CD4-positive, CD25-positive, alpha-beta regulatory T cell (primary cell): ENCODE measurements around the gene MSI2. TPM values are rescaled to one million over a fixed set of nuclear protein-coding genes. Genes with fewer than 3 reads are reported as not detected.

Experiments
- ATAC-seq, 2 donors: fragments of 150-1000 bp; cut with Tn5 transposase; one replicate each; pipeline ENCODE4 v1.10.0; 2021; ENCODE audit warnings: low read depth in 2 of 2, moderate number of reproducible peaks in 2 of 2, moderate library complexity in 1 of 2
- DNase-seq, 3 donors: peaks; one replicate each; pipeline versions ENCODE4 v3.0.0 to v3.0.0-alpha.2; 2012 to 2022; ENCODE audit warnings: mixed read lengths in 1 of 3
- H3K27ac ChIP-seq: one replicate; pipeline ENCODE4 v1.7.0; 2013; ENCODE audit warnings: mild to moderate bottlenecking, low read length; ENCODE audit not compliant: insufficient read depth, poor library complexity, severe bottlenecking
- H3K27me3 ChIP-seq: one replicate; pipeline ENCODE4 v1.7.0; 2013; ENCODE audit warnings: low read length; ENCODE audit not compliant: control insufficient read depth, insufficient read depth
- H3K36me3 ChIP-seq: one replicate; pipeline ENCODE4 v1.7.0; 2013; ENCODE audit warnings: mild to moderate bottlenecking, low read length, moderate library complexity; ENCODE audit not compliant: control insufficient read depth, insufficient read depth
- H3K4me1 ChIP-seq: 2 replicates; pipeline ENCODE4 v1.7.0; 2013; ENCODE audit warnings: mild to moderate bottlenecking, low read length; ENCODE audit not compliant: insufficient read depth, control insufficient read depth, poor library complexity, severe bottlenecking
- H3K4me3 ChIP-seq: one replicate; pipeline ENCODE4 v1.7.0; 2013; ENCODE audit warnings: low read depth, mild to moderate bottlenecking, low read length, moderate library complexity
- H3K9me3 ChIP-seq, 2 experiments: 1 replicate in 1 of 2; 2 replicates in 1 of 2; pipeline ENCODE4 v1.7.0; 2013; ENCODE audit warnings: low read length in 2 of 2, mild to moderate bottlenecking in 1 of 2, moderate library complexity in 1 of 2; ENCODE audit not compliant: control insufficient read depth in 2 of 2
- H3K27ac Mint-ChIP-seq, 3 donors: one replicate each; pipeline ENCODE4 v1.8.0; 2020 to 2022; ENCODE audit warnings: mild to moderate bottlenecking in 3 of 3, mixed read lengths in 3 of 3, moderate library complexity in 2 of 3
- H3K27me3 Mint-ChIP-seq: one replicate; pipeline ENCODE4 v1.8.0; 2022; ENCODE audit warnings: mild to moderate bottlenecking, mixed read lengths
- H3K36me3 Mint-ChIP-seq: one replicate; pipeline ENCODE4 v1.8.0; 2020; ENCODE audit warnings: mixed read lengths
- H3K4me1 Mint-ChIP-seq, 4 donors: one replicate each; pipeline ENCODE4 v1.8.0; 2020 to 2022; ENCODE audit warnings: mixed read lengths in 4 of 4, mild to moderate bottlenecking in 1 of 4
- H3K4me3 Mint-ChIP-seq, 4 donors: one replicate each; pipeline ENCODE4 v1.8.0; 2020 to 2022; ENCODE audit warnings: mild to moderate bottlenecking in 4 of 4, mixed read lengths in 4 of 4, moderate library complexity in 3 of 4
- H3K9me3 Mint-ChIP-seq, 7 donors: one replicate each; pipeline ENCODE4 v1.8.0; 2020 to 2022; ENCODE audit warnings: mixed read lengths in 7 of 7, mild to moderate bottlenecking in 3 of 7, moderate library complexity in 2 of 7
- polyA plus RNA-seq, 4 donors: library from polyadenylated mRNA; unstranded; fragments of 300-500 nt; fragmentation: Illumina TruSeq; gene quantifications; one replicate each; pipeline ENCODE4 v1.2.3, GENCODE V29; 2021
- total RNA-seq: library from RNA; stranded (reverse); gene quantifications from one replicate; pipeline ENCODE4 v1.2.3, GENCODE V29; 2022

The MSI2 gene
- total and polyA plus RNA-seq, 5 donors from 2014 or later = 3.2 to 177 (median 3.4) TPM

DNA sequence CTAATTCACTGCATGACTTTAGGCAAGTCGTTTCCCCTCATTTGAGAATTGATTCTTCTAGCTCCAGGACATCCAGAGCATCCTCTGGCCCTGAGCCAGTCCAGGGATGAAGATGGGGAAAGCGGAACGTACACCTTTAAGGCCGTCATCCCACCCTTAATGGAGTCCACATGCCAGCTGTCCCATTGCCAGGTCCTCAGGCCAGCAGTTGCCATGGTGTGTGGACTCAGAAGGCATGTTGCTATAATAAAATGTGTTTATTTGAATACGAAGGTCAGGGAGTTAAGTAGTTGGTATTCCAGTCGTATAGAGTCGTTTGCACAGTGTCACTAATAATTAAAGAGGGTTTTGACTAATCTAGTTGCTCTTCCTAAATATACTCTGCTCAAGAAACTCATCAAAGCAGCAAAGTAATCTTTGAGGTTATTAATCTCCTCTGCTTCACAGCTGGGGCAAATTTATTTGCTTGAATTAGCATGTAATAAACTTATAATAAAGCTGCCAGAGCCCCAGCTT, 458.4 kb downstream of the MSI2 start:
- Histone ChIP-seq H3K27me3 (peaks cover 13% of the 10 kb centered on the region), H3K4me1 (no peaks in the 10 kb centered on the region), H3K9me3 (no peaks in the 10 kb centered on the region), H3K4me3 (no peak overlapping the region), H3K27ac (no peak overlapping the region), H3K36me3 (no peaks in the 10 kb centered on the region)
- ATAC-seq = no peak
- H3K4me3 Mint-ChIP-seq = no peak overlapping the region
- no peaks in the 10 kb centered on the region for H3K36me3 Mint-ChIP-seq
- DNase-seq = no peak
- peaks cover 0 to 6% (median 2%) of the 10 kb centered on the region in 7 donors for H3K9me3 Mint-ChIP-seq
- H3K27ac Mint-ChIP-seq = no peak overlapping the region
- no peaks in the 10 kb centered on the region for H3K4me1 Mint-ChIP-seq
- H3K27me3 Mint-ChIP-seq = peaks cover 41% of the 10 kb centered on the region

DNA sequence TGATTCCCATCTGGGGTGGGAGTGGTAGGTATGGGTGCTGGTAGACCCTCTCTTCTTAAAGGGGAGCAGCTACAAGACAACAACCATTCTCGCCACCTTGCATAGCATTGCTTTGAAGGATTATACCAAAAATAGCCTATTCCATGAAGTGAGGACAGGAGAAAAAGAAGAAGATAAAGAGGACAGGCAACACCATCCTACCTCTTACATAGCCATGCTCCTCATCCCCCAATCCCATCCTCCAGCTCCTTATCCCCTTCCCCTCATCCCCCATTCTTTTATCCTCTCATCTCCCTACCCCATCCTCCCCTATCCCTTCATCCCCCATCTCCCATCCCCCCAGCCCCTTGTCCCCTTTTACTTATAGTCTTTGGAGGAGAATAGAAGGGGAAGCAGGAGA, 459.7 kb downstream of the MSI2 start:
- Histone ChIP-seq H3K36me3 (no peaks in the 10 kb centered on the region), H3K4me1 (no peaks in the 10 kb centered on the region), H3K27me3 (peaks cover 13% of the 10 kb centered on the region), H3K27ac (no peak overlapping the region), H3K4me3 (no peak overlapping the region), H3K9me3 (no peaks in the 10 kb centered on the region)
- ATAC-seq = no peak
- no peaks in the 10 kb centered on the region for H3K4me1 Mint-ChIP-seq
- no peak overlapping the region for H3K4me3 Mint-ChIP-seq
- H3K27me3 Mint-ChIP-seq = peaks cover 43% of the 10 kb centered on the region
- H3K36me3 Mint-ChIP-seq = no peaks in the 10 kb centered on the region
- no peak for DNase-seq
- no peak overlapping the region for H3K27ac Mint-ChIP-seq
- peaks cover 0 to 3% (median 0%) of the 10 kb centered on the region in 7 donors for H3K9me3 Mint-ChIP-seq

DNA sequence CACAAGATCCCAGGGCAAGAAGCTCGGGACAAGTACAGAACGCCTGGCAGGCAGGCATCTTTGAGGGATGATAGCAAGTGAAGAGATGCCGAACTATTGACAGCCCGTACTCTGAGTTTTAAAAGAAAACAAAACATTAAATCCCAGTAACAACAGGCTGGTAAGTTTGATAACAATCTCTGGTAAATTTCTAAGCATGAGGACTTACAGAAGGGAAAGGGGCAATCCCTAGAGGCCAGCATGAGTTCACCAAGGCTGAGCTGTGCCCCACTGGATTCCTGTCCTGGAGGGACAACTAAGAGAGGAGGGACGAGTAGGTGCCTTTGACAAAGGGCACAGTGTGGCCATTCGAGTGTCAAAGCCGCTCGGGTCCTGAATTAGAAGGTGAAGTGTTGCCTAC, 462.6 kb downstream of the MSI2 start:
- H3K9me3 Mint-ChIP-seq = peaks cover 0 to 1% (median 0%) of the 10 kb centered on the region in 7 donors
- H3K4me1 Mint-ChIP-seq = no peaks in the 10 kb centered on the region
- DNase-seq (no peak), ATAC-seq (no peak)
- H3K36me3 ChIP-seq = no peaks in the 10 kb centered on the region
- H3K27ac Mint-ChIP-seq = no peak overlapping the region
- H3K27me3 ChIP-seq = peaks cover 3% of the 10 kb centered on the region
- H3K27me3 Mint-ChIP-seq = peaks cover 44% of the 10 kb centered on the region
- no peaks in the 10 kb centered on the region for H3K9me3 ChIP-seq
- H3K4me3 Mint-ChIP-seq = no peak overlapping the region
- no peak overlapping the region for H3K4me3 ChIP-seq
- H3K4me1 ChIP-seq = no peaks in the 10 kb centered on the region
- no peak overlapping the region for H3K27ac ChIP-seq
- no peaks in the 10 kb centered on the region for H3K36me3 Mint-ChIP-seq

DNA sequence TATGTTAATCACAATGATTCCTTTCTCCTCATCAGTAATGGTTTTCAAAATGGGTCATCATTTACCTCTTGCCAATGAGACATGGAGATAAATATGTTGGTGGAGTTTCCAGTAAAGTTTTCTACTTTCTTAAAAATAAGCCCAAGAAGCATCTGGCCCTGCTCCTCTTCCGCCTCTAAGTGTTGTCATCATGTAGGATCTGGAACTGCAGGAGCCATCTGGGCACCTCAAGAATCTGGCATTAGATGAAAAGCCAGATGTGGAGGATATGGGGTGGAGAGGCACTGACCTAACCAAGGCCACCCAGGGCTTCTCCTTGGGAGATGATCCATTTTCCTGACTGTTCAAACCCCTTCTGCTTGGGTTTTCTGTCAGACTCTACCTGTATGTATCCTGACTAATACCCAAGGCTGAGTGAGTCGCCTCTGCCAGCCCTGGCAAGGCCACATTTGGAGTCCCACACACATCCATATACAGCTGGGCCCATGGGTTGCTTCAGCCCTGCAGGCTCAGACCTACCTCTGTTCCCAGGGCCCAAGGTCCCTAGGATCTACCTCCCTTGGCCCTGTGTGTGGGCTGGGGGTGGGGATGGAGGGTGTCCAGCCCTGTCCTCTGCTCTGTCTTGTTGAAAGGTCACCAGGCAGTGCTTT, 464.2 kb downstream of the MSI2 start:
- no peak overlapping the region for H3K4me3 ChIP-seq
- no peaks in the 10 kb centered on the region for H3K9me3 ChIP-seq
- no peaks in the 10 kb centered on the region for H3K4me1 ChIP-seq
- DNase-seq (no peak), ATAC-seq (no peak)
- no peak overlapping the region for H3K27ac Mint-ChIP-seq
- H3K27ac ChIP-seq = no peak overlapping the region
- no peaks in the 10 kb centered on the region for H3K36me3 ChIP-seq
- H3K9me3 Mint-ChIP-seq = peaks cover 0 to 1% (median 0%) of the 10 kb centered on the region in 7 donors
- H3K4me1 Mint-ChIP-seq = no peaks in the 10 kb centered on the region
- H3K27me3 Mint-ChIP-seq = peaks cover 35% of the 10 kb centered on the region
- no peak overlapping the region for H3K4me3 Mint-ChIP-seq
- no peaks in the 10 kb centered on the region for H3K36me3 Mint-ChIP-seq
- peaks cover 1% of the 10 kb centered on the region for H3K27me3 ChIP-seq

- Mint-ChIP-seq H3K9me3 (no peaks in the 10 kb centered on the region), H3K4me1 (no peaks in the 10 kb centered on the region), H3K4me3 (no peak overlapping the region), H3K27ac (no peak overlapping the region), H3K27me3 (peaks cover 27% of the 10 kb centered on the region), H3K36me3 (no peaks in the 10 kb centered on the region)
- ATAC-seq (no peak), DNase-seq (no peak)
- Histone ChIP-seq H3K27ac (no peak overlapping the region), H3K4me1 (no peaks in the 10 kb centered on the region), H3K27me3 (no peaks in the 10 kb centered on the region), H3K36me3 (no peaks in the 10 kb centered on the region), H3K4me3 (no peak overlapping the region), H3K9me3 (no peaks in the 10 kb centered on the region)
These were observed 465.8 kb downstream of the MSI2 start for GRCh38 chr17:57721967-57722703.

DNA sequence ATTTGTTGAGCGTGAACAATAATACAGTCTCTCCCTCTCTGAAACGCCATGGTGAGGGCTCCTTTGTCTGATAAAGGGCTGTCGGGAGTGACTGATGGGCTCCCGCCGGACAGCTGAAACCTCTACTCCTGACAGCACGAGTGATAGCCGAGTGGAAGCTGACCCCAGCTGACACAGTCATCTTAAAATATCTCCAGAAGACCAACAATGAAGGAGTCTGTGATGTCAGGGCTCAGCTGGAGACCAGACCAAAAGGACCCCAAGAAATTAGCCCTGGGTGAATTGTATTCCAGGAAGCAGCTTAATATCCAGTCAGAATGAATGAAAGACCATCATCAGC, 466.4 kb downstream of the MSI2 start:
- Histone ChIP-seq H3K4me1 (no peaks in the 10 kb centered on the region), H3K4me3 (no peak overlapping the region), H3K36me3 (no peaks in the 10 kb centered on the region), H3K9me3 (no peaks in the 10 kb centered on the region), H3K27ac (no peak overlapping the region), H3K27me3 (no peaks in the 10 kb centered on the region)
- ATAC-seq (no peak), DNase-seq (no peak)
- Mint-ChIP-seq H3K9me3 (no peaks in the 10 kb centered on the region), H3K27ac (no peak overlapping the region), H3K36me3 (no peaks in the 10 kb centered on the region), H3K4me3 (no peak overlapping the region), H3K4me1 (no peaks in the 10 kb centered on the region), H3K27me3 (peaks cover 21% of the 10 kb centered on the region)

GRCh38 chr17:57723427-57724025, 467.2 kb downstream of the MSI2 start:
- no peak for DNase-seq
- H3K27me3 ChIP-seq = no peaks in the 10 kb centered on the region
- no peaks in the 10 kb centered on the region for H3K4me1 Mint-ChIP-seq
- no peak overlapping the region for H3K4me3 ChIP-seq
- no peak overlapping the region for H3K4me3 Mint-ChIP-seq
- ATAC-seq = no peak
- H3K9me3 ChIP-seq = no peaks in the 10 kb centered on the region
- no peaks in the 10 kb centered on the region for H3K4me1 ChIP-seq
- H3K36me3 Mint-ChIP-seq = no peaks in the 10 kb centered on the region
- H3K27ac Mint-ChIP-seq = peak overlapping the region in 2 of 3 donors; percentile 23 to 39
- H3K27me3 Mint-ChIP-seq = peaks cover 19% of the 10 kb centered on the region
- H3K9me3 Mint-ChIP-seq = no peaks in the 10 kb centered on the region
- H3K27ac ChIP-seq = no peak overlapping the region
- H3K36me3 ChIP-seq = no peaks in the 10 kb centered on the region
